Gastrocnemius medialis (tissue), 4 donors: ENCODE data around the gene IGF1R. TPM values are rescaled to one million over a fixed set of nuclear protein-coding genes. Genes with fewer than 3 reads are reported as not detected.

ENCODE experiments used
- ATAC-seq, 2 donors: fragments of 150-250 bp; one replicate each; pipeline ENCODE4 v1.9.1; 2016
- DNase-seq, 2 donors: peaks; one replicate each; pipeline ENCODE4 v3.0.0-alpha.2; 2019
- H3K27ac ChIP-seq, 4 donors: fragments of 200-600 bp; sonication (generic); 1 replicate in 1 of 4; 2 replicates in 3 of 4; pipeline ENCODE4 v1.5.1; 2016 to 2018; ENCODE audit warnings: mild to moderate bottlenecking in 2 of 4, moderate library complexity in 1 of 4
- H3K27me3 ChIP-seq, 3 donors: fragments of 200-600 bp; sonication (generic) in 2 of 3; 1 replicate in 1 of 3; 2 replicates in 2 of 3; pipeline versions ENCODE4 v1.5.1 to v1.6.0; 2016 to 2019; ENCODE audit warnings: mild to moderate bottlenecking in 1 of 3, moderate library complexity in 1 of 3
- H3K36me3 ChIP-seq, 2 donors: fragments of 200-600 bp; sonication (generic) in 1 of 2; one replicate each; pipeline ENCODE4 v1.5.1; 2017 to 2018
- H3K4me1 ChIP-seq, 2 donors: fragments of 200-600 bp; sonication (generic) in 1 of 2; one replicate each; pipeline ENCODE4 v1.5.1; 2016 to 2017; ENCODE audit warnings: mild to moderate bottlenecking in 2 of 2
- H3K4me3 ChIP-seq, 4 donors: fragments of 200-600 bp; sonication (generic) in 3 of 4; 1 replicate in 1 of 4; 2 replicates in 3 of 4; pipeline ENCODE4 v1.5.1; 2016 to 2019; ENCODE audit warnings: mild to moderate bottlenecking in 2 of 4
- H3K9me3 ChIP-seq, 3 donors: fragments of 200-600 bp; sonication (generic) in 2 of 3; 1 replicate in 1 of 3; 2 replicates in 2 of 3; pipeline ENCODE4 v1.5.1; 2016 to 2019
- CTCF ChIP-seq, 5 experiments: fragments of 450-650 bp in 3 of 5; fragments of 200-600 bp in 2 of 5; sonication (generic) in 2 of 5; IDR thresholded peaks in 4 of 5; conservative IDR thresholded peaks in 1 of 5; 1 replicate in 4 of 5; 2 replicates in 1 of 5; pipeline ENCODE4 v1.5.1; 2016 to 2019; ENCODE audit warnings: antibody characterized with exemption in 5 of 5, mild to moderate bottlenecking in 3 of 5, moderate library complexity in 3 of 5
- POLR2A ChIP-seq, 2 donors: fragments of 450-650 bp; IDR thresholded peaks; one replicate each; pipeline ENCODE4 v1.6.1; 2017; ENCODE audit warnings: antibody characterized with exemption in 2 of 2, mild to moderate bottlenecking in 2 of 2, moderate library complexity in 2 of 2
- in situ Hi-C, 4 donors: fragments of 200-750 bp; cut with MboI; loops; one replicate each; pipeline versions ENCODE4 v1.15.0 to v1.8.0; 2017; ENCODE audit warnings: low sequenced_read_pairs in 4 of 4
- intact Hi-C: fragments of 100-400 bp; cut with DNase I; formaldehyde crosslinking; loops from one replicate; pipeline ENCODE4 v1.15.1; 2023; ENCODE audit warnings: low total_unique reads
- total RNA-seq, 4 donors: library from RNA; depleted of rRNA; stranded (reverse); fragments of >200 nt; gene quantifications; one replicate each; pipeline versions ENCODE4 v1.1.0 to v1.2.3, GENCODE V29; 2016

Gene IGF1R
- total RNA-seq, 4 donors from 2014 or later, result 10.1 to 50.4 (median 12.3) TPM

GRCh38 chr15:98789020-98789419 is 140.7 kb downstream of the IGF1R start:
- Histone ChIP-seq H3K9me3 (no peaks in the 10 kb centered on the region), H3K36me3 (no peaks in the 10 kb centered on the region), H3K27me3 (no peaks in the 10 kb centered on the region), H3K4me3 (no peak overlapping the region), H3K27ac (no peak overlapping the region), H3K4me1 (peaks cover 34 to 40% of the 10 kb centered on the region in 2 donors)
- no peak for DNase-seq
- in situ Hi-C loops (loop anchor here in 3 of 4 donors (10.0 to 25.0 kb wide), 5 partner anchors 98 to 423 kb away; no protein-coding TSS in a partner anchor), intact Hi-C loops (no loop called here)
- TF ChIP-seq POLR2A (IDR thresholded peaks at IDR 0.05) (no peak), CTCF (IDR thresholded peaks at IDR 0.05 in 4 of 5, conservative IDR thresholded peaks at IDR 0.05 in 1 of 5) (no peak)
- ATAC-seq, result no peak

GRCh38 chr15:98790270-98790669 is 141.9 kb downstream of the IGF1R start:
- no peaks in the 10 kb centered on the region for H3K9me3 ChIP-seq
- intact Hi-C loops, result no loop called here
- TF ChIP-seq POLR2A (IDR thresholded peaks at IDR 0.05), result no peak
- no peak for TF ChIP-seq CTCF (IDR thresholded peaks at IDR 0.05 in 4 of 5, conservative IDR thresholded peaks at IDR 0.05 in 1 of 5)
- H3K4me1 ChIP-seq, result peaks cover 32 to 37% of the 10 kb centered on the region in 2 donors
- H3K36me3 ChIP-seq, result no peaks in the 10 kb centered on the region
- H3K27ac ChIP-seq, result no peak overlapping the region
- no peak overlapping the region for H3K4me3 ChIP-seq
- in situ Hi-C loops, result loop anchor here in 3 of 4 donors (25.0 kb wide), 4 partner anchors 97 to 422 kb away; no protein-coding TSS in a partner anchor
- H3K27me3 ChIP-seq, result no peaks in the 10 kb centered on the region
- DNase-seq (no peak), ATAC-seq (no peak)

GRCh38 chr15:98791046-98791701 is 142.8 kb downstream of the IGF1R start:
- peaks cover 23 to 28% of the 10 kb centered on the region in 2 donors for H3K4me1 ChIP-seq
- intact Hi-C loops, result no loop called here

GRCh38 chr15:98792117-98792516 is 143.8 kb downstream of the IGF1R start:
- ATAC-seq, result no peak
- DNase-seq, result no peak
- in situ Hi-C loops, result loop anchor here in 3 of 4 donors (25.0 kb wide), 4 partner anchors 95 to 420 kb away; no protein-coding TSS in a partner anchor
- Histone ChIP-seq H3K27me3 (no peaks in the 10 kb centered on the region), H3K27ac (no peak overlapping the region), H3K4me3 (no peak overlapping the region), H3K9me3 (no peaks in the 10 kb centered on the region), H3K4me1 (peaks cover 15 to 24% of the 10 kb centered on the region in 2 donors), H3K36me3 (no peaks in the 10 kb centered on the region)
- intact Hi-C loops, result no loop called here
- TF ChIP-seq POLR2A (IDR thresholded peaks at IDR 0.05) (no peak), CTCF (IDR thresholded peaks at IDR 0.05 in 4 of 5, conservative IDR thresholded peaks at IDR 0.05 in 1 of 5) (no peak)

More at GRCh38 chr15:98791046-98791701, 142.8 kb downstream of the IGF1R start:
- ATAC-seq (no peak), DNase-seq (no peak)
- H3K9me3 ChIP-seq, result no peaks in the 10 kb centered on the region
- no peaks in the 10 kb centered on the region for H3K27me3 ChIP-seq
- in situ Hi-C loops, result loop anchor here in 3 of 4 donors (25.0 kb wide), 4 partner anchors 96 to 421 kb away; no protein-coding TSS in a partner anchor
- no peaks in the 10 kb centered on the region for H3K36me3 ChIP-seq
- no peak overlapping the region for H3K4me3 ChIP-seq
- no peak overlapping the region for H3K27ac ChIP-seq
- no peak for TF ChIP-seq CTCF (IDR thresholded peaks at IDR 0.05 in 4 of 5, conservative IDR thresholded peaks at IDR 0.05 in 1 of 5)
- no peak for TF ChIP-seq POLR2A (IDR thresholded peaks at IDR 0.05)
